Measurements from ENCODE around the gene LILRB1. TPM values are rescaled to one million over a fixed set of nuclear protein-coding genes. Genes with fewer than 3 reads are reported as not detected.
"Not testable (repeated sequence)": the region's sequence is repeated elsewhere in the genome, so short reads cannot be mapped to it uniquely, and the experiment has no call there.

LILRB1 gene
- 1 to 10 TPM in 9 of 10 donors, under 1 TPM in 1; 0.83 to 2.4 (median 1.4) TPM for polyA plus RNA-seq (ENCODE audit: insufficient read length in 10 of 10)
- long read RNA-seq, donor 1, result 0 reads
- long read RNA-seq, donor 2, result 0 reads
- long read RNA-seq, donor 3, result 0 reads
- long read RNA-seq, donor 4, result 0 reads
- long read RNA-seq, donor 5, result 0 reads
- long read RNA-seq, donor 6, result 0 reads
- long read RNA-seq, donor 7, result 0 reads
- long read RNA-seq, donor 8, result 0 reads
- long read RNA-seq, donor 9, result 0 reads

- peak in 1 of 3 donors; percentile 10 for DNase-seq
Observed at GRCh38 chr19:54630262-54630661, at the start of gene LILRB1. LILRB1 (plus strand) TSS chr19:54630484; CDS start chr19:54631074, 590 bp downstream.

- no peak for DNase-seq
Observed at GRCh38 chr19:54586397-54586796, 43.9 kb upstream of the LILRB1 start.

GRCh38 chr19:54587026-54587425, 43.3 kb upstream of the LILRB1 start:
- DNase-seq, result no peak

GRCh38 chr19:54593445-54593844, 36.8 kb upstream of the LILRB1 start, which contains the start of gene LILRA1:
LILRA1 (plus strand) TSS chr19:54593632; CDS start chr19:54594245, 613 bp downstream.
- DNase-seq, result not testable (repeated sequence)

GRCh38 chr19:54593931-54594626, 36.2 kb upstream of the LILRB1 start:
- DNase-seq, result not testable (repeated sequence)

- no peak for DNase-seq
Observed at GRCh38 chr19:54594737-54595136, 35.5 kb upstream of the LILRB1 start.

- DNase-seq, result not testable (repeated sequence)
Observed at GRCh38 chr19:54595680-54596436, 34.4 kb upstream of the LILRB1 start.

GRCh38 chr19:54600212-54600611, 30.1 kb upstream of the LILRB1 start:
- no peak for DNase-seq

GRCh38 chr19:54606230-54606629, 24.1 kb upstream of the LILRB1 start:
- no peak for DNase-seq

GRCh38 chr19:54606891-54607784, 23.1 kb upstream of the LILRB1 start:
- DNase-seq, result no peak

GRCh38 chr19:54607785-54608150, 22.5 kb upstream of the LILRB1 start:
- no peak for DNase-seq

- DNase-seq, result no peak
Observed at GRCh38 chr19:54608205-54608604, 22.1 kb upstream of the LILRB1 start.

GRCh38 chr19:54608792-54609191, 21.5 kb upstream of the LILRB1 start:
- no peak for DNase-seq

GRCh38 chr19:54609356-54609791, 20.9 kb upstream of the LILRB1 start:
- DNase-seq, result no peak

GRCh38 chr19:54612428-54612827, 17.9 kb upstream of the LILRB1 start:
- no peak for DNase-seq

GRCh38 chr19:54614726-54615125, 15.6 kb upstream of the LILRB1 start:
- no peak for DNase-seq

- DNase-seq, result no peak
Observed at GRCh38 chr19:54616057-54616456, 14.2 kb upstream of the LILRB1 start.

- no peak for DNase-seq
Observed at GRCh38 chr19:54616821-54617560, 13.3 kb upstream of the LILRB1 start.

GRCh38 chr19:54620464-54620863, 9.8 kb upstream of the LILRB1 start:
- DNase-seq, result no peak

GRCh38 chr19:54622431-54622830, 7.9 kb upstream of the LILRB1 start:
- no peak for DNase-seq

GRCh38 chr19:54624234-54624633, 6.0 kb upstream of the LILRB1 start:
- not testable (repeated sequence) for DNase-seq
